ENCODE results near the gene TTC9B. TPM values are rescaled to one million over a fixed set of nuclear protein-coding genes. Genes with fewer than 3 reads are reported as not detected.

TTC9B gene
- total RNA-seq, 4 donors from 2014 or later = not detected

DNA sequence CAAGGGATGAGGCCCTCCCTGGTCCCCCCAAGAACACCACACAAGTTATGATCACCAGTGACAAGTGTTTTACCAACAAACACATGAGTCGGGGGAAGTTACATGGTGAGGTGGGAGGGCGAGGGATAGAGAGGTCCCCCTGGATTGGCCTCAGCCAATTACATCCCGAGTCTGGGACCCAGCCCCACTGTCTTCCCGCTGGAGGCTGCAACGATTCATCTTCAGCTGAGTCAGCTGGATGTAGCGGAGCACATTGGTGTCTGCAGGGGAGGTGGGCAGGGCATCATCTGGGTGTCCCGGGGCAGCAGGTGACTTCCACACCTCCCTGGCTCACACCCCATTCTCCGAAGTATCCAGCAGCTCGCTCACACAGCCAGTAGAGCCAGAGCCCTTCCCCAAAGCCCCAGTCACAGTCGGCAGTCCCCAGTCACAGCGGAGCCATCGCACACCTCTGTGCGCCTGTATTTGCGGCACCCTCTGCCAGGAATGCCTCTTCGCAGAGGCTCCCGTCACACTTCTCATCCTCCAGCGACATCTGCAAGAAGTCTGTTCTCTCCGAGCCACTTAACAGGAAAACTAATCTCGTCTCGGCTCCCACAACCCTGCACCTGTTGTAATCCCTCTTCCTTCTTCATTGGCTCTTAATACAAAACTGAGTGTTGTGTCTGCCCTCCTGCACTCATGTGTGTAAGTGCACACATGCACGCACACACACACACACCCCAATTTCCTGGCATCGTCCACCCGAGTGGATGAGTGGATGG is 2.0 kb downstream of the TTC9B start:
- in situ Hi-C loops (cut with MboI; ENCODE audit: low sequenced_read_pairs in 4 of 4) = loop anchor here in 1 of 4 donors (25.0 kb wide), 1 partner anchor 229 kb away; the partner anchor contains the start of gene ZNF546
- H3K27me3 ChIP-seq = peaks cover 38 to 43% (median 42%) of the 10 kb centered on the region in 3 donors
- ATAC-seq = no peak

DNA sequence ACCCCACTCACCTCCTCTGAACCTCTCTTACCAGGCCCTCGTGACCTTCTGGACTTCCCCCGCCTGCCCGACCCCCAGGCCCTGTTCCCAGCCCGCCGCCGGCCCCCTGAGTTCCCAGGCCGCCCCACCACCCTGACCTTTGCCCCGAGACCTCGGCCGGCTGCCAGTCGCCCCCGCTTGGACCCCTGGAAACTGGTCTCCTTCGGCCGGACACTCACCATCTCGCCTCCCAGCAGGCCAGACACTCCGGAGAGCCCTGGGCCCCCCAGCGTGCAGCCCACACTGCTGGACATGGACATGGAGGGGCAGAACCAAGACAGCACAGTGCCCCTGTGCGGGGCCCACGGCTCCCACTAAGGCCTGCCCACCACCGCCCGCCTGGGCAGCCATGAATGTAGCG is 3.2 kb downstream of the TTC9B start:
- Histone ChIP-seq H3K27ac (no peak overlapping the region), H3K9me3 (no peaks in the 10 kb centered on the region), H3K4me3 (no peak overlapping the region), H3K36me3 (peaks cover 3 to 21% of the 10 kb centered on the region in 2 donors), H3K4me1 (peaks cover 0 to 2% of the 10 kb centered on the region in 2 donors), H3K27me3 (peaks cover 33 to 42% (median 42%) of the 10 kb centered on the region in 3 donors)
- TF ChIP-seq, protein P1, sequence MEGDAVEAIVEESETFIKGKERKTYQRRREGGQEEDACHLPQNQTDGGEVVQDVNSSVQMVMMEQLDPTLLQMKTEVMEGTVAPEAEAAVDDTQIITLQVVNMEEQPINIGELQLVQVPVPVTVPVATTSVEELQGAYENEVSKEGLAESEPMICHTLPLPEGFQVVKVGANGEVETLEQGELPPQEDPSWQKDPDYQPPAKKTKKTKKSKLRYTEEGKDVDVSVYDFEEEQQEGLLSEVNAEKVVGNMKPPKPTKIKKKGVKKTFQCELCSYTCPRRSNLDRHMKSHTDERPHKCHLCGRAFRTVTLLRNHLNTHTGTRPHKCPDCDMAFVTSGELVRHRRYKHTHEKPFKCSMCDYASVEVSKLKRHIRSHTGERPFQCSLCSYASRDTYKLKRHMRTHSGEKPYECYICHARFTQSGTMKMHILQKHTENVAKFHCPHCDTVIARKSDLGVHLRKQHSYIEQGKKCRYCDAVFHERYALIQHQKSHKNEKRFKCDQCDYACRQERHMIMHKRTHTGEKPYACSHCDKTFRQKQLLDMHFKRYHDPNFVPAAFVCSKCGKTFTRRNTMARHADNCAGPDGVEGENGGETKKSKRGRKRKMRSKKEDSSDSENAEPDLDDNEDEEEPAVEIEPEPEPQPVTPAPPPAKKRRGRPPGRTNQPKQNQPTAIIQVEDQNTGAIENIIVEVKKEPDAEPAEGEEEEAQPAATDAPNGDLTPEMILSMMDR (IDR thresholded peaks at IDR 0.05 in 4 of 5, conservative IDR thresholded peaks at IDR 0.05 in 1 of 5) = no peak
- no peak for TF ChIP-seq POLR2A (IDR thresholded peaks at IDR 0.05)
- DNase-seq = no peak
- in situ Hi-C loops (cut with MboI; ENCODE audit: low sequenced_read_pairs in 4 of 4) (loop anchor here in 1 of 4 donors (25.0 kb wide), 1 partner anchor 228 kb away; the partner anchor contains the start of gene ZNF546), intact Hi-C loops (cut with DNase I; ENCODE audit: low total_unique reads) (no loop called here)
- no peak for ATAC-seq

More for the DNA sequence above, 2.0 kb downstream of the TTC9B start:
- peaks cover 3 to 11% of the 10 kb centered on the region in 2 donors for H3K36me3 ChIP-seq
- TF ChIP-seq, protein P1 (IDR thresholded peaks at IDR 0.05 in 4 of 5, conservative IDR thresholded peaks at IDR 0.05 in 1 of 5) = no peak
- TF ChIP-seq POLR2A (IDR thresholded peaks at IDR 0.05) = no peak
- H3K4me3 ChIP-seq = no peak overlapping the region
- intact Hi-C loops (cut with DNase I; ENCODE audit: low total_unique reads) = no loop called here
- no peak for DNase-seq
- no peaks in the 10 kb centered on the region for H3K9me3 ChIP-seq
- H3K4me1 ChIP-seq = peaks cover 0 to 2% of the 10 kb centered on the region in 2 donors
- no peak overlapping the region for H3K27ac ChIP-seq

DNA sequence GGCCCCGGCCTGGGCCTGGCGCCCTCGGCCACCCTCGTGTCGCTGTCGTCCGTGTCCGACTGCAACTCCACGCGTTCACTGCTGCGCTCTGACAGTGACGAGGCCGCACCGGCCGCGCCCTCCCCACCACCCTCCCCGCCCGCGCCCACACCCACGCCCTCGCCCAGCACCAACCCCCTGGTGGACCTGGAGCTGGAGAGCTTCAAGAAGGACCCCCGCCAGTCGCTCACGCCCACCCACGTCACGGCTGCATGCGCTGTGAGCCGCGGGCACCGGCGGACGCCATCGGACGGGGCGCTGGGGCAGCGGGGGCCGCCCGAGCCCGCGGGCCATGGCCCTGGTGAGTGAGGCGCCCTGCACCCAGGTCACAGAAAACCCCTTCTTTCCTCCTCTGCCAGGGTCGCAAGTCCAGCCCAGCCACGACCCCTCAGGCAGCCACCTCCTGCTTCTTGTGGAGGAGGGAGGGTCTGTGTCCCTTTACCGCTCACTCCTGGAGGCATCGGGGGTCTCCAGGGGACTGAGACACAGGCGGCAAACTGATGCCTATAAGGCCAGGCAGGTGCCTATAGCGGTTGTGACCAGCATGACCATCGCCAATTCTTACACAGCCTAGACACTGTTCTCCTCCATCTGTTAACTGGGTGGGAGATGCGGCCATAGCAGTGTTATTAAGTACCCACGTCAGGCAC is 4.2 kb downstream of the TTC9B start:
- ATAC-seq = no peak
- Histone ChIP-seq H3K4me1 (peaks cover 0 to 2% of the 10 kb centered on the region in 2 donors), H3K4me3 (no peak overlapping the region), H3K9me3 (no peaks in the 10 kb centered on the region), H3K27me3 (peaks cover 31 to 34% (median 34%) of the 10 kb centered on the region in 3 donors), H3K27ac (no peak overlapping the region), H3K36me3 (peaks cover 3 to 30% of the 10 kb centered on the region in 2 donors)
- in situ Hi-C loops (cut with MboI; ENCODE audit: low sequenced_read_pairs in 4 of 4) (loop anchor here in 1 of 4 donors (25.0 kb wide), 1 partner anchor 227 kb away; the partner anchor contains the start of gene ZNF546), intact Hi-C loops (cut with DNase I; ENCODE audit: low total_unique reads) (no loop called here)
- TF ChIP-seq, protein P1 (IDR thresholded peaks at IDR 0.05 in 4 of 5, conservative IDR thresholded peaks at IDR 0.05 in 1 of 5) = no peak
- TF ChIP-seq POLR2A (IDR thresholded peaks at IDR 0.05) = no peak
- DNase-seq = no peak

DNA sequence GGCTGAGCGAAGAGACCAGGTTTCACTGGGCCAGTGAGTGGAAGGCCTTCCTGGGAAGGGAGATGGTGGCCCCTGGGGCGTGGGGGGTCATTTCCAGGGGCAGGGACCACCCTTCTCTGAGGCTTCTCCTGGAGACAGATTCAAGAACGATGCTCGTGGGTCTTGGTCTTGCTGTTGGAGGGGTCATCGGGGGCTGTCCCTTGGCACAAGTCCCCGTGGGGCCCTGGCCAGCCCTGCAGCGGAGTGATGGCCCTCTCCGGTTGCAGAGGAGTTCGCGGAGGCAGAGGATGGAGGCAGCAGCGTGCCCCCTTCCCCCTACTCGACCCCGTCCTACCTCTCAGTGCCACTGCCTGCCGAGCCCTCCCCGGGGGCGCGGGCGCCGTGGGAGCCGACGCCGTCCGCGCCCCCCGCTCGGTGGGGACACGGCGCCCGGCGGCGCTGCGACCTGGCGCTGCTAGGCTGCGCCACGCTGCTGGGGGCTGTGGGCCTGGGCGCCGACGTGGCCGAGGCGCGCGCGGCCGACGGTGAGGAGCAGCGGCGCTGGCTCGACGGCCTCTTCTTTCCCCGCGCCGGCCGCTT is 4.8 kb downstream of the TTC9B start:
- no peak for TF ChIP-seq POLR2A (IDR thresholded peaks at IDR 0.05)
- TF ChIP-seq, protein P1 (IDR thresholded peaks at IDR 0.05 in 4 of 5, conservative IDR thresholded peaks at IDR 0.05 in 1 of 5) = no peak
- Histone ChIP-seq H3K36me3 (peaks cover 3 to 37% of the 10 kb centered on the region in 2 donors), H3K9me3 (no peaks in the 10 kb centered on the region), H3K27me3 (peaks cover 26 to 29% (median 27%) of the 10 kb centered on the region in 3 donors), H3K4me3 (no peak overlapping the region), H3K27ac (no peak overlapping the region), H3K4me1 (peaks cover 0 to 2% of the 10 kb centered on the region in 2 donors)
- intact Hi-C loops (cut with DNase I; ENCODE audit: low total_unique reads) = no loop called here
- DNase-seq (no peak), ATAC-seq (no peak)
- in situ Hi-C loops (cut with MboI; ENCODE audit: low sequenced_read_pairs in 4 of 4) = loop anchor here in 1 of 4 donors (25.0 kb wide), 1 partner anchor 226 kb away; the partner anchor contains the start of gene ZNF546

All from gastrocnemius medialis (tissue), 4 donors.